Measurements from ENCODE around the gene CDH26. TPM values are rescaled to one million over a fixed set of nuclear protein-coding genes. Genes with fewer than 3 reads are reported as not detected.

The CDH26 gene
- total RNA-seq, 2 experiments from 2014 or later: 0.53 to 0.86 TPM

DNA sequence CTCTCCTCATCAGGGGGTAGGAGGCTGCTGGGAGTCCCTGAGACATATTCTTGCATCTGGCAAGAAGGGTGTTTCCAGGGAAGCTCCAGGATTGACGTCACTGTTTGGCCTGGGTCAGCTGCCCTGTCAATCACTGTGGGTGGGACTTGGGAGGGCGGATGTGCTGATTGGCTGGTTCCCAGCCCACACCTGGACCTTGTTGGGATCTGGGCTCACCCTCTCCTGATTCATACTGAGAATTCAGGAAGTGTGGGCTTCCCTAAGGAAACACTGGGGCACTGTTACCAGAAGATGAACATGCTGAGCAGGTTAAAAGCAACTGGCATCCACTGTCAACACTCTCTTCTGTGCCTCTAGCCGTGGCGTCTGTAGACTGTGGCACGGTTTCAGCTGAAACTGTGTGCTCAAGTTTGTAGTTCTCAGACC is 36.5 kb downstream of the CDH26 start:
- Mint-ChIP-seq H3K4me3 (no peak overlapping the region), H3K9me3 (no peaks in the 10 kb centered on the region), H3K36me3 (ENCODE audit: low read depth) (no peaks in the 10 kb centered on the region), H3K4me1 (peaks cover 2% of the 10 kb centered on the region), H3K27ac (no peak overlapping the region), H3K27me3 (no peaks in the 10 kb centered on the region)
- ChIA-PET CTCF (no interaction called here), POLR2A (no interaction called here)
- no peak for DNase-seq

DNA sequence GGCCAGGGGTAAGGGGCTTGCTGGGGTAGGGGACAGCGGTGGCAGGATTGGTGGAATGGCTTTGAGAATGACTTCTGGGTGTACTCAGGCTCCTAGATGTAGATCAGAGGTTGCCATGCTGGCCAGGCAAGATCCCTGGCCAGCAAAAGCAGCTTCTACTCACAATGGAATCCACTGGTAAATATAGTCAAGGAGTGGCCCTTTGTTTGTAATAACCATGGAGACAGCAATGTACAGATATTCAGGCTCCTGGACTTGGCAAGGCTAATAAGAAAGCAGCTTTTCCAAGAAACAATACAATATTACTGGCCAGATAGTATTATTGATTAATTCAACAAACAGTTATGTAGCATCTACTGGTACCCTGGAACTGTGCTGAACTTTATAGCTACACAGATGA is 37.9 kb downstream of the CDH26 start:
- CTCF ChIA-PET: no interaction called here

DNA sequence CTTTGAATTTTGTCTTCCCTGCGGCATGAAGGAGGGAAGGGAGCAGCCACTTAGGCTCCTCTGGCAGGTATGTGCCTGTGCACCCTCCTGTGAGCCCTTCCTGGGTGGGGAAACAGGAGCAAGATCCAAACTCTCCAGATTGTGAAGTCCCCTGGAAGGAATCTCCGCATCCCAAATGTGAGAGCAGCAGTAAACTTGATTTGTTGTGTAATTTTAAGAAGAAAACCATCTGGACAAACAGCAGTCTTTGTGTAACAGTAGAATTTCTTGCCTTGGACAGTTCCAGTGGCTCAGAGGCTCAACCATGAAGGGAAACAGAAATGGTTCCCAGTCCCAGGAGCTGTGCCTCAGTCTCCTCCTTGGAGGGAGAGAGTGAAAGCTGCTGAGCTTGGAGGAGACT is 39.7 kb downstream of the CDH26 start:
- no peaks in the 10 kb centered on the region for H3K36me3 Mint-ChIP-seq (ENCODE audit: low read depth)
- no peak for DNase-seq
- CTCF ChIA-PET: interaction anchor here (1.3 to 1.6 kb wide), 2 partner anchors 12 to 265 kb away, joined by 3 read pairs; no protein-coding TSS in a partner anchor
- peaks cover 2% of the 10 kb centered on the region for H3K4me1 Mint-ChIP-seq
- no peak overlapping the region for H3K4me3 Mint-ChIP-seq
- no peaks in the 10 kb centered on the region for H3K9me3 Mint-ChIP-seq
- H3K27ac Mint-ChIP-seq: no peak overlapping the region
- POLR2A ChIA-PET: interaction anchor here (1.4 kb wide), 1 partner anchor 42 kb away, joined by 3 read pairs; no protein-coding TSS in a partner anchor
- H3K27me3 Mint-ChIP-seq: no peaks in the 10 kb centered on the region

More for the DNA sequence above, 37.9 kb downstream of the CDH26 start:
- H3K27ac Mint-ChIP-seq: no peak overlapping the region
- H3K9me3 Mint-ChIP-seq: no peaks in the 10 kb centered on the region
- DNase-seq: no peak
- no peaks in the 10 kb centered on the region for H3K36me3 Mint-ChIP-seq (ENCODE audit: low read depth)
- H3K4me3 Mint-ChIP-seq: no peak overlapping the region
- POLR2A ChIA-PET: no interaction called here
- H3K27me3 Mint-ChIP-seq: no peaks in the 10 kb centered on the region
- H3K4me1 Mint-ChIP-seq: peaks cover 2% of the 10 kb centered on the region

DNA sequence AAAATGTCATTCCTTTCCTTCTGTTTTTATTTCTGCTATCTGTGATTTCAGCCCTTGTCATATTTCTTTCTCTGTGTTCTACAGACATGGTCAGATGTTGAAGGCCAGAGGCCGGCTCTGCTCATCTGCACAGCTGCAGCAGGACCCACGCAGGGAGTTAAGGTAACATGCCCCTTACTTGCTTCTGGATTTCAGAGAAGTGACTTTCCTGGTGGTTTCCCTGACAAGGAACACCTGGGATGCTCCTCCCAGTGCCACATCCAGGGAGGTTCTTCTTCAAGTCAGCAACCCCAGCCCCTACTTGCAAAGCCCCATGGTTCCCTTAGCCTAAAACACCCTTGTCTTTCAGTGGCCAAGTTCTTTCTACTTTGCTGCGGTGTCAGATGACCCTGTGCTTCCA is 41.3 kb downstream of the CDH26 start:
- ChIA-PET POLR2A (no interaction called here), CTCF (interaction anchor here (1.6 kb wide), 1 partner anchor 14 kb away, joined by 3 read pairs; no protein-coding TSS in a partner anchor)
- no peaks in the 10 kb centered on the region for H3K9me3 Mint-ChIP-seq
- no peak for DNase-seq
- no peaks in the 10 kb centered on the region for H3K27me3 Mint-ChIP-seq
- H3K4me3 Mint-ChIP-seq: no peak overlapping the region
- no peaks in the 10 kb centered on the region for H3K36me3 Mint-ChIP-seq (ENCODE audit: low read depth)
- H3K27ac Mint-ChIP-seq: no peak overlapping the region
- no peaks in the 10 kb centered on the region for H3K4me1 Mint-ChIP-seq

DNA sequence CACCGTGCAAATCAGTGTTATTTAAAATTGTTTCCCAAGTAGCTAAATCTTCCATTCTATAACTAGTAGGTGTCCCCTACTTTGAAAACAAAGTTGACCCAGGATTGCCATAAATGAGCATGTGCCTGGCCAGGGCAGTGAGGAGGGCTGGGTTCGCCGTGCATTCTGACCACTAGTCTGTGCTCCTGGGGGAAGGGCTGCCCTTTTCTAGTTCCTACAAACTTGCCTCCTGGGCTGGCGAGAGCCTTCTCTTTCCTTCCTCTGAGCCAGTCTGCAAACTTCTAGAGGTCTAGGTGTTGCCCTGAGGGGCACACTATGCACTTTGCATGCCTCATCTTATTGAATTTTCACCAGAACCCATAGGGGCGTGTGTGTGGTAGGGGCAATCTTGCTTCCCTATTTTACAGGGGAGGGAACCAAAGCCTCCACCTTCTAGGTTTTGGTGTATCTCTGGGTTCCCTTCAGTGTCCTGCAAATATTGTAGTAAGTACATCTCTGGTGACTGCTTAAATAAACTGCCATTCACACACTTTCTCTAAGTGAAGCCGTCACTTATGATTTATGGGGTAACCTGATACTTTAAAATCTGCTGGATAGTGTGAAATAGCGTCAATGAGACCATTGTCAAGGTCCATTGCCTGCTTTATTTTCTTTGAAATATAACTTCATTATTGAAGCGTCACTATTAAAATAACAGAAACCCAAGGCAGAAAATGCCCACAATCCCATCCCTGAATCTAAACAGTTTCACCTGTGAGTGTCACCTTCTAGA is 42.2 kb downstream of the CDH26 start:
- no peak overlapping the region for H3K27ac Mint-ChIP-seq
- DNase-seq: no peak
- POLR2A ChIA-PET: no interaction called here
- no peaks in the 10 kb centered on the region for H3K36me3 Mint-ChIP-seq (ENCODE audit: low read depth)
- no peaks in the 10 kb centered on the region for H3K27me3 Mint-ChIP-seq
- H3K4me1 Mint-ChIP-seq: no peaks in the 10 kb centered on the region
- CTCF ChIA-PET: no interaction called here
- H3K9me3 Mint-ChIP-seq: no peaks in the 10 kb centered on the region
- no peak overlapping the region for H3K4me3 Mint-ChIP-seq

DNA sequence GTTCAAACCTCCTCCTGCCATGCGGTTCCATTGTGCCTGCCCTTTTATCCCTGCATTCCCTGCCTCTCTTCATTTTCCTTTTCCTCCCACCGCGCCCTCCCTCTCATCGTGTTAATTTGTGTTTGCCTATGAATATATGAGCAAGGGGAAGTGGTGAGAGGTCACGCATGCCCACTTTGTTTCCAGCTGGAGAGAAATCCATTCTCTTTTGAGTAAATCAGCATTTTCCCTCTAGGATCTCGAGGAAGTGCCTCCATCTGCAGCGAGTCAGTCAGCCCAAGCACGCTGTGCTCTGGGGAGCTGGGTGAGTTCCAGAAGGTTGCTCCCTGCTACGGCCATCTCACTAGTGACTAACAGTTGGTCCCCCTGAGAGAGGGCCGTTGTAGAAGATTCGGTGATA is 42.9 kb downstream of the CDH26 start:
- no peaks in the 10 kb centered on the region for H3K36me3 Mint-ChIP-seq (ENCODE audit: low read depth)
- no peaks in the 10 kb centered on the region for H3K27me3 Mint-ChIP-seq
- no peak overlapping the region for H3K27ac Mint-ChIP-seq
- H3K4me1 Mint-ChIP-seq: no peaks in the 10 kb centered on the region
- no peak for DNase-seq
- ChIA-PET CTCF (no interaction called here), POLR2A (no interaction called here)
- no peak overlapping the region for H3K4me3 Mint-ChIP-seq
- no peaks in the 10 kb centered on the region for H3K9me3 Mint-ChIP-seq

DNA sequence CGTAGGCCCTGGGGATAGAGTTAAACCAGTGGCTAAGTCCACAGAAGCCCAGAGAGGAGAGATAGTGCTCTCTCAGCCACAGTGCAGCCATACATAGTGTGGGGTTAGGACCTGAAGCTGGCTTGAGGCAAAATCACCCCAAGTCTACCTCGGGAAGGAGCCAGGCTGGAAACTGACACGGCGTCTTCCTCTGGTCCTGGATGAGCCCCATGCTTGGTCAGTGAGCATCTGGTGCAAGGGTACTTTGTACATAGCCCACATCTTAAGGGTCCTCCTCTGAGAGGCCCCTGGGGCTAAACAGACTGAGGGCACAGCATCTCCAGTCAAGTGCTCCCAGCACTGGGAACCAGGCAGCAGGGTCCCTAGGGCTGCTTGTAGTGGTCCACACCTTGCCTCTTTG is 45.6 kb downstream of the CDH26 start:
- H3K9me3 Mint-ChIP-seq: no peaks in the 10 kb centered on the region
- ChIA-PET POLR2A (no interaction called here), CTCF (no interaction called here)
- no peak overlapping the region for H3K4me3 Mint-ChIP-seq
- H3K4me1 Mint-ChIP-seq: peaks cover 2% of the 10 kb centered on the region
- no peaks in the 10 kb centered on the region for H3K36me3 Mint-ChIP-seq (ENCODE audit: low read depth)
- no peaks in the 10 kb centered on the region for H3K27me3 Mint-ChIP-seq
- H3K27ac Mint-ChIP-seq: no peak overlapping the region
- DNase-seq: no peak

DNA sequence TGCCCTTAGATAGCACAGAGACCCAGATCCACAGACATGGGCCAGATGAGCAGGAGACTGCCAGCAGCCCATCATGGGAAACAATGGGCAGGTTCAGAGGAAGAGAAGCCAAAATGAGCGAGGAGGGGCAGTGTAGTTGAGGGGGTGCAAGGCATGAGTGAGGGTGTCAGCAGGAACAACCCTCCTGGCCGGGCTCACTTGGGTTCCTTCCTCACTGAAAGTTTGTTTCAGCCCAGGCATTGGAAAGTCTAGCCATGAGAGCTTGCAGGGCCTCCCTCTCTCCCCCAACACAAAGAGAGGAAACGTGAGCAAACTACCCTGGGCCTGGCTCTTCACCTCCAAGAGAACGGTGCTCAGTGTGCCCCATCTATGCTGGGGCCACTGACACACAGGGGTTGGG is 48.0 kb downstream of the CDH26 start:
- no peak for DNase-seq
- Mint-ChIP-seq H3K36me3 (ENCODE audit: low read depth) (no peaks in the 10 kb centered on the region), H3K27ac (no peak overlapping the region), H3K4me1 (peaks cover 11% of the 10 kb centered on the region), H3K4me3 (no peak overlapping the region), H3K9me3 (no peaks in the 10 kb centered on the region), H3K27me3 (peaks cover 8% of the 10 kb centered on the region)
- ChIA-PET POLR2A (no interaction called here), CTCF (interaction anchor here (0.5 kb wide), 1 partner anchor 9 kb away, joined by 3 read pairs; no protein-coding TSS in a partner anchor)

DNA sequence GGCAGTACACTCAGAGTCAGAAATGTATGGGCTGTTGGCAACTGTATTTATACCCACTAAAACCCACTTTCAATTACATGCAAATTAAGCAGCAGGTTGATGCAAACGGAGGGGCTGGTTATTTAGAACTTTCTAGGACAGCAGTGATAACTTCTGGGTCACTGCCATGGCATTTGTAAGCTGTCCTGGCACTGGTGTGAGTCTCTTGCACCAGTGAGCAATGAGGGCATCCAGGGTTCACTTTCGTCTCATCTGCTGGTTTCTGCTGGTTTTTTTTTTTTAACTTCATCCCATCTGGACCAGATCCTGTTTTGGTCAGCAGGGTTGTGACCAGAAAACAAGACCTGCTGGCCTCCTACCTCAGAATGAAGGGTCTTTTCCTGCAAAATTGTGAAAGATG is 49.2 kb downstream of the CDH26 start:
- Mint-ChIP-seq H3K4me1 (peaks cover 23% of the 10 kb centered on the region), H3K9me3 (no peaks in the 10 kb centered on the region), H3K4me3 (no peak overlapping the region), H3K27ac (no peak overlapping the region), H3K27me3 (peaks cover 15% of the 10 kb centered on the region), H3K36me3 (ENCODE audit: low read depth) (no peaks in the 10 kb centered on the region)
- POLR2A ChIA-PET: no interaction called here
- CTCF ChIA-PET: no interaction called here
- DNase-seq: no peak

DNA sequence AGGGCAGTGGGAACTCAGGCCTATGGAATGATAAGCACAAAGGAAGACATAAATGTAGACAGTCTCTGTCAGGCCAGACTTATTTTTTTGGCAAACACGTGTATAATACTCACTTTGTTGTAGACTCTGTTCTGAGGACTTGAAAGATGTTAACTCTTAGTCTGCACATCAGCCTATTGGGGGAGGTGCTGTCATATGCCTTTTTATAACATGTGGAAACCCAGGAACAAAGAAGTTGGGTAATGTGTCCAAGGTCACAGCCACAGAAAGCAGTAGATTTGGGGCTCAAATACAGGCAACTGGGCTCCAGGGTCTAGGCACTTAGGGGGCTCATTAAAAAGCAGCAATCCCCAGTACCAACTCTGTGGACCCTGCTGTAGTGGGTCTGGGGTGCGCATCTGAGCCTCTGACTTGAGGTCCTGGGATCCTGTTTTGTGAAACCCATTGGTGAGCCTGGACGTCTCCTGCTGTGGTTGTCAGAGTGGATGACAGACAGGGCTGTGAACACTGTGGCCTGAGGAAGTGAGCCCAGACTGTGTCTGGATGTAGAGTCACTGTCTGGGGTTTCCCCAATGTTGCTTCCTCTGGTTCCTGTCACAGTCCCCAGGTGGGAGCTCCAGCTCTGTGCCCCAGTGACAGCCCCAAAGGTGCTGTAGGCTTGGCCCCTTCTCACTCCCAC is 50.0 kb downstream of the CDH26 start:
- Mint-ChIP-seq H3K9me3 (no peaks in the 10 kb centered on the region), H3K36me3 (ENCODE audit: low read depth) (no peaks in the 10 kb centered on the region), H3K4me3 (no peak overlapping the region), H3K4me1 (peaks cover 27% of the 10 kb centered on the region), H3K27me3 (peaks cover 15% of the 10 kb centered on the region), H3K27ac (no peak overlapping the region)
- CTCF ChIA-PET: no interaction called here
- no peak for DNase-seq
- POLR2A ChIA-PET: no interaction called here

DNA sequence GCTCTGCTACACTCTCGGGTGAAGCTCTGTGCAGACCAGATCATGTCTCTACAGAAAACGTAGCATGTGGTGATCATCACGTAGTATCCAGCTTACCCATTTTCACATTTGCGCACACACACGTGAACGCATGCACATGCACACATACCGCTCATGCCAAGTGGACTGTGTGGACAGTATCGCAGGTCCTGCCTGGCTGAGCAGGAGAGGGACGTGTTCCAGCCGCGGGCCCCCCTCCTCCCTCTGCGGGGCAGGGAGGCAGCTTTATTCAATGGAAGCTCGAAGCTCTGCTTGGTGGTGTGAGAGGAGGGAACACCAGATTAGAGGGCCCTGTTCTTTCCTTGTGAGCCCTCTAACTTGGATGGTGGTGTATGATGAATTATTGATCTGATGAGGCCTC is 51.1 kb downstream of the CDH26 start:
- DNase-seq: no peak
- H3K27me3 Mint-ChIP-seq: peaks cover 15% of the 10 kb centered on the region
- no peaks in the 10 kb centered on the region for H3K9me3 Mint-ChIP-seq
- CTCF ChIA-PET: no interaction called here
- POLR2A ChIA-PET: interaction anchor here (0.8 kb wide), 1 partner anchor 54 kb away, joined by 3 read pairs; no protein-coding TSS in a partner anchor
- no peaks in the 10 kb centered on the region for H3K36me3 Mint-ChIP-seq (ENCODE audit: low read depth)
- H3K27ac Mint-ChIP-seq: no peak overlapping the region
- no peak overlapping the region for H3K4me3 Mint-ChIP-seq
- H3K4me1 Mint-ChIP-seq: peaks cover 27% of the 10 kb centered on the region

DNA sequence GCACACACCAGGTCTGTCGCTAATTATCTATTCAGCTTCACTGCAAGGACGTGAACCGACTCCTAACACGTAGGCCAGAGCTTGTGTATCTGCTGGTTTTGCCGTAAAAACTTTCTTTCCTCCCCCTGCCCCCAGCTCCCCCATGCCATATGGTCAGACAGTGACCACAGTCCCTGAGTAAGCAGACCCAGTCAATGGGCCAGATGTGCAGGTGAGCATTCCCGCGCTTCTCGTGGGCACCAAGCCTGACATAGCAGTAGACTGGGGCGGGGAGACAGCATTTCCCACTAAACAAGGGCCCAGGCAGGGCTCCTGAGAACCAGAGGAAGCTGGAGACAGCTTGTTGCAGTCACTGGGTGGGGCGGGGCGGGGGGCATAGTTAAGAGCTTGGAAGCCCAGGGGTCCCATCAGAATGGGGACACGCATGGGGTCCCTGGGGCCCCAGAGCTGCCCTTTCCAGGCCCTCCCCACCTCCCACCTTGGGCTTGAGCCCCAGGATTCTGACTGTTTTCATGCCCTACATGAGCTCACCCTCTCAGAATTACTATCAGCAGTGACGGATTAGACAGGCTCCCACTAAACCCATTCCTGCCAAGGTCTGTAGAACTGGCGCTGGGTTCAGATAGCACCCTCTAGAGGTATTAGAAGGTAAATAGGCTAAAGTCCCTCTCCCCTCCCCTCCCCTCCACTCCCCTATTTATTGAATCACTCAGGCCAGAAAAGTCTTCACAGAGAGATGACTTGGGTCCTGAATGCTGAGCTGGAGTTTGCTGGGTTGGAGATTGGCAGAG is 51.8 kb downstream of the CDH26 start:
- POLR2A ChIA-PET: interaction anchor here (0.8 kb wide), 1 partner anchor 55 kb away, joined by 3 read pairs; no protein-coding TSS in a partner anchor
- Mint-ChIP-seq H3K27me3 (peaks cover 15% of the 10 kb centered on the region), H3K4me1 (peaks cover 27% of the 10 kb centered on the region), H3K36me3 (ENCODE audit: low read depth) (no peaks in the 10 kb centered on the region), H3K4me3 (no peak overlapping the region), H3K27ac (no peak overlapping the region), H3K9me3 (no peaks in the 10 kb centered on the region)
- no peak for DNase-seq
- CTCF ChIA-PET: no interaction called here
